Activated T-helper 9 cell treated with anti-CD3 and anti-CD28 coated beads, Interleukin-2, amount 50 U/mL, for 16 hours (primary cell): ENCODE measurements around the gene TMEM183A.
"Not testable (repeated sequence)": the region's sequence is repeated elsewhere in the genome, so short reads cannot be mapped to it uniquely, and the experiment has no call there.

ENCODE experiments used
- DNase-seq: peaks from one replicate; pipeline ENCODE4 v3.0.0-alpha.2; 2020; ENCODE audit warnings: low read depth

TMEM183A gene

GRCh38 chr1:202987922-202988583 is 19.1 kb upstream of the TMEM183A start:
- DNase-seq: no peak

GRCh38 chr1:202989879-202990278 is 17.3 kb upstream of the TMEM183A start:
- no peak for DNase-seq

GRCh38 chr1:202991112-202991511 is 16.1 kb upstream of the TMEM183A start:
- no peak for DNase-seq

GRCh38 chr1:202994756-202995155 is 12.4 kb upstream of the TMEM183A start:
- no peak for DNase-seq

- peak; percentile 23 for DNase-seq
Observed at GRCh38 chr1:202998836-202999750, 8.1 kb upstream of the TMEM183A start.

- DNase-seq: no peak
Observed at GRCh38 chr1:203000217-203000944, 6.8 kb upstream of the TMEM183A start.

GRCh38 chr1:203001986-203002385 is 5.2 kb upstream of the TMEM183A start:
- DNase-seq: no peak

- DNase-seq: no peak
Observed at GRCh38 chr1:203002951-203003350, 4.2 kb upstream of the TMEM183A start.

DNA sequence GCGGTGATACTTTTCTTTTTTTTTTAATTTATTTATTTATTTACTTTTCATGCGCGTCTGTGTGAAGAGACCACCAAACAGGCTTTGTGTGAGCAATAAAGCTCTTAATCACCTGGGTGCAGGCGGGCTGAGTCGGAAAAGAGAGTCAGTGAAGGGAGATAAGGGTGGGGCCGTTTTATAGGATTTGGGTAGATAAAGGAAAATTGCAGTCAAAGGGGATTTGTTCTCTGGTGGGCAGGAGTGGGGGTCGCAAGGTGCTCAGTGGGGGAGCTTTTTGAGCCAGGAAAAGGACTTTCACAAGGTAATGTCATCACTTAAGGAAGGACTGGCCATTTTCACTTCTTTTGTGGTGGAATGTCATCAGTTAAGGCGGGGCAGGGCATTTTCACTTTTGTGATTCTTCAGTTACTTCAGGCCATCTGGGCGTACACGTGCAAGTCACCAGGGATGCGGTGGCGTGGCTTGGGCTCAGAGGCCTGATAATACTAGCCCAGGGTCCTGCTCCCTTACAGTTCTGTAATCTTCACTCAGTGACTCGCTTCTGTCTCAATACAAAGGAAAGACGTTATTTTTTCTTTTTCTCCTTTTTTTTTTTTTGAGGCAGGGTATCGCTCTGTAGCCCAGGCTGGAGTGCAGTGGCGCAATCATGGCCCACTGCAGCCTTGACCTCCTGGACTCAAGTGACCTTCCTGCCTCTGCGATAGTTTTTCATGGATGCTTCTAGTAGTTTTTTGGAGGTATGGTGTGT is 1.6 kb upstream of the TMEM183A start:
- not testable (repeated sequence) for DNase-seq

DNA sequence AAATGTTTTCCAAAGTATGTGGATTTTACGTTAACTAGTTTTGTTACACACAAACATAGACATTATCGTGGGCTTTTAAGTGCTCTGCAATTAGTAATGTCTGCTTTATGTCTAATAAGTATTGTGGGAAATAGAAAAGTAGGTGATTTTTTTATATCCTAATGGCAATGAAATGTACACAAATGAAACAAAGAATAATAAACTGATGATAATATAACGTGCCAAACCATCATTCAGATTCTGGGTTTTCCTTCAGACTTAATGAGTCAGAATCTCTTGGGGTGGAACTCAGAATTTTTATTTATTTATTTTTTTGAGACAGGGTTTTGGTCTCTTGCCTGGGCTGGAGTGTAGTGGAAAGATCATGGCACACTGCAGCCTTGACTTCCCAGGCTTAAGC is 2.0 kb downstream of the TMEM183A start:
- DNase-seq: no peak

DNA sequence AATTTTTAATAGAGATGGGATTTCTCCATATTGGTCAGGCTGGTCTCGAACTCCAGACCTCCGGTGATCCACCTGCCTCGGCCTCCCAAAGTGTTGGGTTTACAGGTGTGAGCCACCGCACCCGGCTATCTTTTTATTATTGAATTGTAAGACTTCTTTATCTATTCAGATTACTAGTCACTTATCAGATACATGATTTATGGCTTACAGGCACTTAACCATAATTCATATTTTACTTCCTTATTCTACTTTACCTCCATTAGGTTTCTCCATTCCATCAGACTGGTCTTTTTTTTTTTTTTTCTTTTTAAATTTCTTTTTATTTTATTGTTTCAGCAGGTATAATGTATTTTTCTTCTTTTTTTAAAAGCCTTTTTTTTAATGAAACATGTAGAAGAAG is 4.4 kb downstream of the TMEM183A start:
- no peak for DNase-seq

- DNase-seq: no peak
Observed at GRCh38 chr1:203017061-203017460, 9.9 kb downstream of the TMEM183A start.

DNA sequence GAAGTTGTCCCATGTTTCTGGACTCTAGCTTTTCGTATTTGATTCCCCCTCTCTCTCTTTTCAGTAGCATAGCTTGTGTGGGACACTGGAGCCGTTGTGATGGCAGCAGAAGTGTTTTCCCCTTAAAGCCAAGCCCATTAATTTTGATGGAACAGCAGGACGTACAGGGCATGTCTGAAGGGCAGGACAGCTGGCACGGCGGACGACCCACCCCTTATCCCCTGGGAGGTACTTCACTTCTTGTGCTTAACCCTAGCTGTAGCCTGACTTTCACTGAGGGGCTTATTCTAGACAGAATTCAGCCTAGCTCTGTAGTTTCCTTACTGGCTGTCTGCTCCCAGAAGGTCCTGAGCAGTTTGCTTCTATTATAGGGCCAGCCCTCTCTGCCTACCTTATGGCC is 10.5 kb downstream of the TMEM183A start:
- DNase-seq: no peak

DNA sequence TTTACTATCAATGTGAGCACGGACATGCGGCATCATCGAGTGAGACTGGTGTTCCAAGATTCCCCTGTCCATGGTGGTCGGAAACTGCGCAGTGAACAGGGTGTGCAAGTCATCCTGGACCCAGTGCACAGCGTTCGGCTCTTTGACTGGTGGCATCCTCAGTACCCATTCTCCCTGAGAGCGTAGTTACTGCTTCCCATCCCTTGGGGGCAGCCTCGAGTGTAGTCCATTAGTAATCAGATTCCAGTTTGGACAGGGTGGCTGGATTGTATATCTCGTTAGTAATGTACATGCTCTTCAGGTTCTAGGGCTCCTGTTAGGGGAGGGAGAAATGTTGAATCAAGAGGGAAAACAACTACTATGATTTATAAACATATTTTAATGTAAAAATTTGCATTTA is 15.7 kb downstream of the TMEM183A start:
- DNase-seq: not testable (repeated sequence)

DNA sequence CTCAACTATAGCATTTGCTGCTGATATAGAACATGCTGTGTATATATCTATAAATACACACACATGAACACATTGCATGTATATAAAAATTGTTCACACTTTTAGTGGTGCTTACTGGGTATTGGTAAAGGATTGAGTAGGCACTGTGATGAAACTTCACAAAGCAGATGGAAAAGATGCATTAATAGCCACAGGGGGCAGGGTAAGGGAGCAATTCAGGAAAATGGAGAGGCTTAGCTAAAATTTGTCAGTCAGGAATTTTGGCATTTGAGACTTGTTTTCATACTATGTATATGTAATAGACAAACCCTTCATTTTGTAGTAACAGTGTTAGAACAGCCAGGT is 18.5 kb downstream of the TMEM183A start:
- DNase-seq: no peak

- peak; percentile 81 for DNase-seq
Observed at GRCh38 chr1:203026031-203026665, 19.0 kb downstream of the TMEM183A start, which contains the start of gene PPFIA4. Gene PPFIA4, plus strand, starts transcription at chr1:203026491. Its CDS starts 12,518 bp downstream, at chr1:203039009.

- DNase-seq: no peak
Observed at GRCh38 chr1:203026666-203027663, 19.8 kb downstream of the TMEM183A start.

DNA sequence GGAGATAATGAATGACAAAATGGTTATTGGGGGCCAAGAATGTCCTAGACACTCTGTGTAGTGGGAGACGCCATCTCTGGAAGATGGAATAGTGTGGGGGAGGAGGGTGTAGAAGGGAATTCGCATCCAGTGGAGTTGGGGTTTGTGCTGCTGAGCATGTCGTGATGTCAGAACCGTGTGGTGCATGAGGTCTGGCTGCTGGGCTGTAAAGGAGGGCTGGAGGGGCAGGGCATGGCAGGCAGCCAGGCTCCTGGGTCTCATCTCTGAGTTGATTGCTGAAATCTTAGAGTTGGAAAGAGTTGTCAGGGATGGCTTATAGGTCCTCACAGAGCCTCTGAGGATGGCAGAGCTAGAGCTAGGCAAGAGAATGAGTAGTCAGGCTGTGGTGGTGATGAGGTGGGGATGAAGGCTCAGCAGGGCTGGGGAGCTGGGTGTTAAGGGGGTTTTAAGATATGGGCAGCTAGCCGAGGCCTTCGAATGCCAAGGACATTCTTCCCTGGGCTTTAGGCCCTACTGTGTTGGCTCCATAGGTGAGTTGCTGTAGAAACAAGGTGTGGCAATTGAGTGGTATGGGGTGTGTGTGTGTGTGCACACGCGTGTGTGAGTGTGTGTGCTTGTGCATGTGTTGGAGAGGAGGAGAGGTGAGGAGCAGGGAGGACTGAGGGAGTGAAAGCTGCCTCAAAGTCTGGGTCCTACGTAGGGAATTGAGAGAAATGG is 21.1 kb downstream of the TMEM183A start:
- DNase-seq: no peak

DNA sequence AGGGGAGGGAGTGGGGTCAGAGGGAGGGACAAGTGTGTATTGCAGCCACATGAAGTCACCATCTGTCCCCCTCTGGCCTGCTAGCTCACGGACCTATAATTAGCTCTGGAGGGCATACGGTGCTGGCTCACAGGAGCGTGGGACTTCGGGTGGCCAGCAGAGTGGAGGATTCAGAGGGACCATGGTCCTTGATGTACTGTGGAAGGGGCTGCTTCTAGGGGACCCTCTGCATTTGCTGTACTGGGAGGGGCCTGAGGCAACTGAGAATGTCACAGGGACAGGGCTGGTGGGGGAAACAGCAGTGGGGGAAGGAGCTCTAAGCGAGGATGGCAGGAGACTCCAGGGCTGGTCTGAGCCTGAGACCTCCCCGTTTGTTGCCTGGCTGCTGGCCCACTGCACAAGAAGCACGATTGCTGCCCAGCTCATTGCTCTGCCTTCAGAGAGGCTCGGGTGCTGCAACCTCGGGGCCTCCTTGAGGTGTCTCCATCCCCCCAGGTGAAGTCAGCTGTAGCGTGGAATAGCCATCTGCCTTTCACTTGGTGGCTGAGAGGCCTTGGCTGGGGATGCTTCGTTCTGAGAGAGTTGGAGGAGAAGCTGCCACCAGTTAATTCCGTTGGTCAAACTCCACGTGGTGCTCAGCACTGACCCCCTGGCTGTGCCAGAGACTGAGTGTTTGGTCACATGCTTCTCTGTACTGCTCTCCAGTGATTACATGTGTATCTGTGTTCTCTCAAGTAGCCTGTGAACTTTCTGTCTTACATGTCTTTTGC is 21.8 kb downstream of the TMEM183A start:
- no peak for DNase-seq
